GM12878 (cell line): ENCODE results near the gene A3GALT2.

Experiments used
- CREB1 ChIP-seq: IDR thresholded peaks from 2 replicates; pipeline ENCODE4 v1.6.1; 2012; ENCODE audit warnings: low read depth, mild to moderate bottlenecking, inconsistent platforms
- CREM ChIP-seq: IDR thresholded peaks from 2 replicates; pipeline ENCODE4 v1.6.1; 2014; ENCODE audit warnings: antibody characterized with exemption, low read depth
- GATAD2B ChIP-seq: fragments of 450-650 bp; conservative IDR thresholded peaks from 2 replicates; pipeline ENCODE4 v1.6.1; 2017; ENCODE audit warnings: low read depth, mild to moderate bottlenecking, moderate library complexity
- NR2C2 ChIP-seq: IDR thresholded peaks from 2 replicates; pipeline ENCODE4 v1.6.1; 2011; ENCODE audit warnings: borderline replicate concordance, low read depth; ENCODE audit not compliant: control insufficient read depth, insufficient read length
- PAX5 ChIP-seq: IDR thresholded peaks from 2 replicates; pipeline ENCODE4 v1.6.1; 2011; ENCODE audit warnings: low read depth, low read length, borderline replicate concordance
- SIN3A ChIP-seq: IDR thresholded peaks from 2 replicates; pipeline ENCODE4 v1.6.1; 2012; ENCODE audit warnings: low read depth, low read length, improper control_type of control experiment
- SMC3 ChIP-seq: IDR thresholded peaks from 2 replicates; pipeline ENCODE4 v1.6.1; 2011; ENCODE audit warnings: low read length, improper control_type of control experiment, borderline replicate concordance
- ZNF384 ChIP-seq: IDR thresholded peaks from 2 replicates; pipeline ENCODE4 v1.6.1; 2012; ENCODE audit warnings: low read depth, mild to moderate bottlenecking, low read length, improper control_type of control experiment, borderline replicate concordance
- TF ChIP-seq, protein P1 (sequence below), 3 experiments: IDR thresholded peaks in 2 of 3; conservative IDR thresholded peaks in 1 of 3; 2 replicates each; pipeline ENCODE4 v1.5.1; 2011; ENCODE audit warnings: low read depth in 3 of 3, low read length in 3 of 3, mild to moderate bottlenecking in 3 of 3, control low read depth in 2 of 3, moderate library complexity in 2 of 3, inconsistent platforms in 1 of 3, mixed read lengths in 1 of 3; ENCODE audit not compliant: control insufficient read depth in 2 of 3, insufficient read depth in 1 of 3; ENCODE audit errors: extremely low read depth in 1 of 3

- no peak for TF ChIP-seq NR2C2
- no peak for TF ChIP-seq SIN3A
- no peak for TF ChIP-seq GATAD2B
- TF ChIP-seq CREM: no peak
- TF ChIP-seq, protein P1, sequence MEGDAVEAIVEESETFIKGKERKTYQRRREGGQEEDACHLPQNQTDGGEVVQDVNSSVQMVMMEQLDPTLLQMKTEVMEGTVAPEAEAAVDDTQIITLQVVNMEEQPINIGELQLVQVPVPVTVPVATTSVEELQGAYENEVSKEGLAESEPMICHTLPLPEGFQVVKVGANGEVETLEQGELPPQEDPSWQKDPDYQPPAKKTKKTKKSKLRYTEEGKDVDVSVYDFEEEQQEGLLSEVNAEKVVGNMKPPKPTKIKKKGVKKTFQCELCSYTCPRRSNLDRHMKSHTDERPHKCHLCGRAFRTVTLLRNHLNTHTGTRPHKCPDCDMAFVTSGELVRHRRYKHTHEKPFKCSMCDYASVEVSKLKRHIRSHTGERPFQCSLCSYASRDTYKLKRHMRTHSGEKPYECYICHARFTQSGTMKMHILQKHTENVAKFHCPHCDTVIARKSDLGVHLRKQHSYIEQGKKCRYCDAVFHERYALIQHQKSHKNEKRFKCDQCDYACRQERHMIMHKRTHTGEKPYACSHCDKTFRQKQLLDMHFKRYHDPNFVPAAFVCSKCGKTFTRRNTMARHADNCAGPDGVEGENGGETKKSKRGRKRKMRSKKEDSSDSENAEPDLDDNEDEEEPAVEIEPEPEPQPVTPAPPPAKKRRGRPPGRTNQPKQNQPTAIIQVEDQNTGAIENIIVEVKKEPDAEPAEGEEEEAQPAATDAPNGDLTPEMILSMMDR (IDR thresholded peaks at IDR 0.05 in 2 of 3, conservative IDR thresholded peaks at IDR 0.05 in 1 of 3; ENCODE audit: control insufficient read depth in 2 of 3, extremely low read depth in 1 of 3, insufficient read depth in 1 of 3, low read depth in 3 of 3, low read length in 3 of 3): no peak
- TF ChIP-seq PAX5: no peak
- TF ChIP-seq ZNF384: no peak
- TF ChIP-seq SMC3: no peak
- TF ChIP-seq CREB1: no peak
These were observed 280 bp upstream of the A3GALT2 start for GRCh38 chr1:33321178-33321577.
